HCT116 (cell line): ENCODE data around the gene DNASE2B. TPM values are rescaled to one million over a fixed set of nuclear protein-coding genes. Genes with fewer than 3 reads are reported as not detected.

Source experiments
- ATAC-seq: fragments of 200-7000 bp; cut with Tn5 transposase; 2 replicates; pipeline ENCODE4 v1.9.1; 2020; ENCODE audit warnings: mild to moderate bottlenecking, moderate library complexity
- BruUV-seq: library from RNA; stranded (reverse); fragments of 400-500 nt; replicated peaks from 2 replicates; lab custom pipeline; 2021; lab: Mats Ljungman, UMichigan
- CTCF ChIA-PET: fragments of 300-600 bp; sonication (Branson Sonifier 250); formaldehyde crosslinking; loops from one replicate; lab custom pipeline; 2021; ENCODE audit warnings: antibody characterized with exemption; lab: Charles Lee
- POLR2A ChIA-PET: fragments of 300-600, 350-600 bp; sonication (Branson Sonifier 250); formaldehyde crosslinking; loops from one replicate; lab custom pipeline; 2021; ENCODE audit warnings: antibody characterized with exemption; lab: Charles Lee
- RAD21 ChIA-PET, 2 experiments: fragments of 300-600 bp; sonication (Branson Sonifier 250); formaldehyde crosslinking; loops; one replicate each; lab custom pipeline; 2023; ENCODE audit warnings: low total read pairs in 2 of 2; ENCODE audit not compliant: uncharacterized antibody in 2 of 2, unreplicated experiment in 2 of 2, low non-redundant PET in 1 of 2; lab: Charles Lee
- DNase-seq: peaks from one replicate; pipeline ENCODE4 v3.0.0-alpha.2; 2010; ENCODE audit warnings: low read depth, low spot score
- H2AFZ ChIP-seq: fragments of 200-600 bp; shearing (Covaris generic), sonication (generic); 2 replicates; pipeline ENCODE4 v1.6.1; 2017; ENCODE audit warnings: low read depth, mixed run types, mixed read lengths, antibody characterized with exemption, low read length; ENCODE audit not compliant: poor library complexity, severe bottlenecking
- H3K27ac ChIP-seq: 2 replicates; pipeline ENCODE4 v1.5.1; 2012; ENCODE audit warnings: low read depth, low read length
- H3K27me3 ChIP-seq: fragments of 200-600 bp; sonication (generic); 2 replicates; pipeline ENCODE4 v1.6.1; 2016; ENCODE audit warnings: mixed run types, low read length, mixed read lengths; ENCODE audit not compliant: insufficient read depth
- H3K36me3 ChIP-seq, 2 experiments: fragments of 200-500 bp in 1 of 2; fragments of 200-600 bp in 1 of 2; sonication (Bioruptor generic) in 1 of 2; sonication (generic) in 1 of 2; 2 replicates each; pipeline versions ENCODE4 v1.5.1 to v1.6.1; 2014 to 2016; ENCODE audit warnings: low read length in 2 of 2, inconsistent platforms in 1 of 2, mixed read lengths in 1 of 2, mixed run types in 1 of 2; ENCODE audit not compliant: insufficient read depth in 2 of 2, control insufficient read depth in 1 of 2
- H3K4me1 ChIP-seq, 2 experiments: fragments of 200-600 bp in 1 of 2; sonication (generic) in 1 of 2; 2 replicates each; pipeline versions ENCODE4 v1.5.1 to v1.6.1; 2012 to 2017; ENCODE audit warnings: low read length in 2 of 2, inconsistent platforms in 1 of 2, mild to moderate bottlenecking in 1 of 2, mixed read lengths in 1 of 2, mixed run types in 1 of 2, moderate library complexity in 1 of 2; ENCODE audit not compliant: insufficient read depth in 2 of 2, control insufficient read depth in 1 of 2
- H3K4me2 ChIP-seq: fragments of 200-600 bp; sonication (generic); 2 replicates; pipeline ENCODE4 v1.6.1; 2017; ENCODE audit warnings: mixed run types, low read length, mixed read lengths
- H3K4me3 ChIP-seq, 2 experiments: fragments of 200-600 bp in 1 of 2; sonication (generic) in 1 of 2; replicated peaks in 1 of 2; 2 replicates each; pipeline ENCODE4 v1.5.1; 2011 to 2016; ENCODE audit warnings: low read length in 2 of 2, control low read depth in 1 of 2, low read depth in 1 of 2, mild to moderate bottlenecking in 1 of 2, mixed read lengths in 1 of 2, mixed run types in 1 of 2
- H3K79me2 ChIP-seq: fragments of 200-600 bp; sonication (generic); 2 replicates; pipeline ENCODE4 v1.6.1; 2017; ENCODE audit warnings: mild to moderate bottlenecking, mixed run types, low read length, moderate library complexity, mixed read lengths; ENCODE audit not compliant: insufficient read depth
- H3K9ac ChIP-seq: fragments of 200-600 bp; sonication (generic); 2 replicates; pipeline ENCODE4 v1.6.1; 2016; ENCODE audit warnings: low read length, mixed read lengths
- H3K9me2 ChIP-seq: fragments of 200-600 bp; sonication (generic), shearing (Covaris generic); 2 replicates; pipeline ENCODE4 v1.6.1; 2017; ENCODE audit warnings: mixed run types, mild to moderate bottlenecking, moderate library complexity; ENCODE audit not compliant: insufficient read depth
- H3K9me3 ChIP-seq, 2 experiments: fragments of 200-500 bp in 1 of 2; fragments of 200-600 bp in 1 of 2; sonication (Bioruptor generic) in 1 of 2; sonication (generic) in 1 of 2; 2 replicates each; pipeline ENCODE4 v1.6.1; 2014 to 2017; ENCODE audit warnings: low read length in 2 of 2, mixed read lengths in 2 of 2, inconsistent platforms in 1 of 2, low read depth in 1 of 2, mild to moderate bottlenecking in 1 of 2, mixed run types in 1 of 2, moderate library complexity in 1 of 2; ENCODE audit not compliant: control insufficient read depth in 1 of 2, insufficient read depth in 1 of 2
- H4K20me1 ChIP-seq: fragments of 200-600 bp; sonication (generic), shearing (Covaris generic); 2 replicates; pipeline ENCODE4 v1.6.1; 2017; ENCODE audit warnings: mixed run types, mild to moderate bottlenecking, moderate library complexity; ENCODE audit not compliant: insufficient read depth
- CEBPB ChIP-seq: IDR thresholded peaks from 2 replicates; pipeline ENCODE4 v1.6.1; 2012; ENCODE audit warnings: low read depth
- EGR1 ChIP-seq: IDR thresholded peaks from 2 replicates; pipeline ENCODE4 v1.6.1; 2012; ENCODE audit warnings: low read depth
- ELF1 ChIP-seq: IDR thresholded peaks from 2 replicates; pipeline ENCODE4 v1.6.1; 2012; ENCODE audit warnings: low read depth, borderline replicate concordance
- EZH2 ChIP-seq: fragments of 200-600 bp; sonication (generic); IDR thresholded peaks from 2 replicates; pipeline ENCODE4 v1.6.1; 2017; ENCODE audit warnings: antibody characterized with exemption, mixed run types
- EZH2phosphoT487 ChIP-seq: fragments of 200-600 bp; IDR thresholded peaks from 2 replicates; pipeline ENCODE4 v1.6.1; 2018; ENCODE audit warnings: antibody characterized with exemption, borderline replicate concordance
- FOSL1 ChIP-seq: IDR thresholded peaks from 2 replicates; pipeline ENCODE4 v1.6.1; 2012; ENCODE audit warnings: low read depth
- POLR2A ChIP-seq: IDR thresholded peaks from 2 replicates; pipeline ENCODE4 v1.7.0; 2011; ENCODE audit warnings: borderline replicate concordance; ENCODE audit not compliant: insufficient read depth, insufficient read length; ENCODE audit errors: extremely low read depth
- POLR2AphosphoS5 ChIP-seq: IDR thresholded peaks from 2 replicates; pipeline ENCODE4 v1.6.1; 2011; ENCODE audit warnings: mild to moderate bottlenecking, low read depth, low read length, moderate library complexity
- RAD21 ChIP-seq: IDR thresholded peaks from 2 replicates; pipeline ENCODE4 v1.6.1; 2012; ENCODE audit warnings: low read depth, mild to moderate bottlenecking
- SIN3A ChIP-seq: IDR thresholded peaks from 2 replicates; pipeline ENCODE4 v1.6.1; 2012; ENCODE audit warnings: low read depth
- SP1 ChIP-seq: IDR thresholded peaks from 2 replicates; pipeline ENCODE4 v1.6.1; 2012; ENCODE audit warnings: low read depth
- TCF7L2 ChIP-seq: IDR thresholded peaks from 2 replicates; pipeline ENCODE4 v1.7.0; 2011; ENCODE audit warnings: borderline replicate concordance, inconsistent platforms; ENCODE audit not compliant: insufficient read depth, insufficient read length; ENCODE audit errors: extremely low read depth
- ZFX ChIP-seq: fragments of 450-650 bp; IDR thresholded peaks from 2 replicates; pipeline ENCODE4 v1.6.1; 2017
- intact Hi-C: fragments of 100-400 bp; cut with micrococcal nuclease; formaldehyde crosslinking; loops from 2 replicates; pipeline ENCODE4 v1.10.0; 2022
- total RNA-seq: library from RNA; stranded (reverse); gene quantifications from one replicate; pipeline ENCODE4 v1.2.1, GENCODE V29; 2021; ENCODE audit not compliant: unreplicated experiment
- TF ChIP-seq, protein P1 (sequence below): IDR thresholded peaks from 2 replicates; pipeline ENCODE4 v1.6.1; 2012
- TF ChIP-seq, protein P2 (sequence below), 3 experiments: fragments of 200-600 bp in 1 of 3; sonication (generic) in 1 of 3; IDR thresholded peaks in 2 of 3; conservative IDR thresholded peaks in 1 of 3; 2 replicates each; pipeline ENCODE4 v1.5.1; 2012 to 2017; ENCODE audit warnings: low read depth in 2 of 3, low read length in 2 of 3, antibody characterized with exemption in 1 of 3, borderline replicate concordance in 1 of 3, control low read depth in 1 of 3, mild to moderate bottlenecking in 1 of 3, mixed read lengths in 1 of 3, mixed run types in 1 of 3, moderate library complexity in 1 of 3; ENCODE audit not compliant: insufficient read depth in 1 of 3
- TF ChIP-seq, protein P3 (sequence below): IDR thresholded peaks from 2 replicates; pipeline ENCODE4 v1.6.1; 2011; ENCODE audit warnings: mild to moderate bottlenecking, low read length, moderate library complexity; ENCODE audit not compliant: insufficient replicate concordance; ENCODE audit errors: extremely low read depth
- TF ChIP-seq, protein P4 (sequence below): IDR thresholded peaks from 2 replicates; pipeline ENCODE4 v1.6.1; 2012; ENCODE audit warnings: low read depth
- TF ChIP-seq, protein P5 (sequence below): IDR thresholded peaks from 2 replicates; pipeline ENCODE4 v1.6.1; 2012

Gene DNASE2B
- total RNA-seq, 1 experiment from 2014 or later: 0.42 TPM

DNA sequence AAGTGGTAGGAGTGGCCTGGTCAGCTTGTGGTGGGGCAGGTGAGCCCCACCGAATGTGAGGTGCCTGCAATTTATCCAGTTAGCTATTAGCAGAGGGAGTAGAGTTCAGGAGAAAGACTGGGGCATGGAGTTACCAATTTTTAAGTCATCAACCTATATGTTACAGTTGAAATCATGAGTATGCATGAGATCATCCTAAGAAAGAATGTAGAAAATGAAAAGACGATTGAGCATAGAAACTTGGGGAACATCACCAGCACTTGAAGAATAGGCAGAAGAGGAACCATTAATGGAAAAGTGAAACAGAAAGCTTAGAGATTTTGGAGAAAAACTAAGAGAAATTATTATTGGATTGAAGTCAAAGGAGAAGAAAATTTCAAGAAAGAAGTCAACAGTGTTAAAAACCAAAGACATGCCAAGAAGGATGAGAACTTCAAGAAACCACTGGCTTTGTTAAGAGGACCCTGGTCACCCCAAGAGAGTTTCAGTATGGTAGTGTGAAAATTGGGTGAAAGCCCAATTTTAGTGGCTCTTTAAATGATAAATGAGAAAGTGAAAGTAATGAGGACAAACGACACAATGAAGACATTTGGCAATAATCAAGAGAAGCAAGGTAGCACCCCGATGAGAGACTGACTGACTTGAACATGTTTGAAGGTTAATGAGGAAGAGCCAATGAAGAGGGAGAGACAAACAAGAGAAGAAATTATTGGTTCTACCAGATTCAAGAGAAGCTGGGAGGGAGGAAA, 36.7 kb downstream of the DNASE2B start:
- H3K79me2 ChIP-seq: no peaks in the 10 kb centered on the region
- H2AFZ ChIP-seq: peak overlapping the region; percentile 24
- H3K27ac ChIP-seq: peak overlapping the region; percentile 95
- peak; percentile 46 for ATAC-seq
- POLR2A ChIA-PET: interaction anchor here (1.0 to 1.3 kb wide), 3 partner anchors 8 to 86 kb away, joined by 3 to 4 read pairs (median 3); no protein-coding TSS in a partner anchor
- H3K4me1 ChIP-seq: peaks cover 41 to 58% of the 10 kb centered on the region in 2 experiments
- peak overlapping the region; percentile 63; the same call in 1 of the 2 replicates for H3K9ac ChIP-seq
- no peaks in the 10 kb centered on the region for H3K27me3 ChIP-seq
- peak overlapping the region; percentile 76 for H3K4me2 ChIP-seq
- CTCF ChIA-PET: interaction anchor here (0.9 to 4.0 kb wide), 3 partner anchors 181 to 293 kb away, joined by 3 to 29 read pairs (median 14); partner anchors contain the start of gene PRKACB
- RAD21 ChIA-PET: interaction anchor here in 1 of 2 experiments (1.1 to 2.0 kb wide), 3 partner anchors 170 to 294 kb away, joined by 3 to 7 read pairs (median 4); partner anchors contain the start of gene PRKACB
- peaks cover 0 to 5% of the 10 kb centered on the region in 2 experiments; a peak in 1 of 4 replicates for H3K9me3 ChIP-seq
- intact Hi-C loops: loop anchor here (2.0 to 5.0 kb wide), 4 partner anchors 88 to 502 kb away; no protein-coding TSS in a partner anchor
- no peaks in the 10 kb centered on the region for H3K9me2 ChIP-seq
- no peak for DNase-seq
- BruUV-seq: TSS peak; percentile 82
- peaks cover 0 to 7% of the 10 kb centered on the region in 2 experiments; a peak in 1 of 4 replicates for H3K36me3 ChIP-seq
- no peaks in the 10 kb centered on the region for H4K20me1 ChIP-seq
- H3K4me3 ChIP-seq: peak overlapping the region in 1 of 2 experiments; percentile 2; a peak in 1 of 4 replicates
- TF ChIP-seq TCF7L2 (no peak), CEBPB (no peak), POLR2AphosphoS5 (no peak), RAD21 (no peak), SP1 (no peak), SIN3A (no peak), EZH2phosphoT487 (no peak), ELF1 (no peak), EZH2 (no peak), ZFX (no peak), FOSL1 (no peak), POLR2A (no peak), EGR1 (no peak)
- TF ChIP-seq, protein P1, sequence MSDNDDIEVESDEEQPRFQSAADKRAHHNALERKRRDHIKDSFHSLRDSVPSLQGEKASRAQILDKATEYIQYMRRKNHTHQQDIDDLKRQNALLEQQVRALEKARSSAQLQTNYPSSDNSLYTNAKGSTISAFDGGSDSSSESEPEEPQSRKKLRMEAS: no peak
- TF ChIP-seq, protein P2, sequence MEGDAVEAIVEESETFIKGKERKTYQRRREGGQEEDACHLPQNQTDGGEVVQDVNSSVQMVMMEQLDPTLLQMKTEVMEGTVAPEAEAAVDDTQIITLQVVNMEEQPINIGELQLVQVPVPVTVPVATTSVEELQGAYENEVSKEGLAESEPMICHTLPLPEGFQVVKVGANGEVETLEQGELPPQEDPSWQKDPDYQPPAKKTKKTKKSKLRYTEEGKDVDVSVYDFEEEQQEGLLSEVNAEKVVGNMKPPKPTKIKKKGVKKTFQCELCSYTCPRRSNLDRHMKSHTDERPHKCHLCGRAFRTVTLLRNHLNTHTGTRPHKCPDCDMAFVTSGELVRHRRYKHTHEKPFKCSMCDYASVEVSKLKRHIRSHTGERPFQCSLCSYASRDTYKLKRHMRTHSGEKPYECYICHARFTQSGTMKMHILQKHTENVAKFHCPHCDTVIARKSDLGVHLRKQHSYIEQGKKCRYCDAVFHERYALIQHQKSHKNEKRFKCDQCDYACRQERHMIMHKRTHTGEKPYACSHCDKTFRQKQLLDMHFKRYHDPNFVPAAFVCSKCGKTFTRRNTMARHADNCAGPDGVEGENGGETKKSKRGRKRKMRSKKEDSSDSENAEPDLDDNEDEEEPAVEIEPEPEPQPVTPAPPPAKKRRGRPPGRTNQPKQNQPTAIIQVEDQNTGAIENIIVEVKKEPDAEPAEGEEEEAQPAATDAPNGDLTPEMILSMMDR (IDR thresholded peaks at IDR 0.05 in 2 of 3, conservative IDR thresholded peaks at IDR 0.05 in 1 of 3; ENCODE audit: borderline replicate concordance in 1 of 3, insufficient read depth in 1 of 3, low read depth in 2 of 3, low read length in 2 of 3): no peak
- TF ChIP-seq, protein P3, sequence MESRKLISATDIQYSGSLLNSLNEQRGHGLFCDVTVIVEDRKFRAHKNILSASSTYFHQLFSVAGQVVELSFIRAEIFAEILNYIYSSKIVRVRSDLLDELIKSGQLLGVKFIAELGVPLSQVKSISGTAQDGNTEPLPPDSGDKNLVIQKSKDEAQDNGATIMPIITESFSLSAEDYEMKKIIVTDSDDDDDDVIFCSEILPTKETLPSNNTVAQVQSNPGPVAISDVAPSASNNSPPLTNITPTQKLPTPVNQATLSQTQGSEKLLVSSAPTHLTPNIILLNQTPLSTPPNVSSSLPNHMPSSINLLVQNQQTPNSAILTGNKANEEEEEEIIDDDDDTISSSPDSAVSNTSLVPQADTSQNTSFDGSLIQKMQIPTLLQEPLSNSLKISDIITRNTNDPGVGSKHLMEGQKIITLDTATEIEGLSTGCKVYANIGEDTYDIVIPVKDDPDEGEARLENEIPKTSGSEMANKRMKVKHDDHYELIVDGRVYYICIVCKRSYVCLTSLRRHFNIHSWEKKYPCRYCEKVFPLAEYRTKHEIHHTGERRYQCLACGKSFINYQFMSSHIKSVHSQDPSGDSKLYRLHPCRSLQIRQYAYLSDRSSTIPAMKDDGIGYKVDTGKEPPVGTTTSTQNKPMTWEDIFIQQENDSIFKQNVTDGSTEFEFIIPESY: no peak
- TF ChIP-seq, protein P4, sequence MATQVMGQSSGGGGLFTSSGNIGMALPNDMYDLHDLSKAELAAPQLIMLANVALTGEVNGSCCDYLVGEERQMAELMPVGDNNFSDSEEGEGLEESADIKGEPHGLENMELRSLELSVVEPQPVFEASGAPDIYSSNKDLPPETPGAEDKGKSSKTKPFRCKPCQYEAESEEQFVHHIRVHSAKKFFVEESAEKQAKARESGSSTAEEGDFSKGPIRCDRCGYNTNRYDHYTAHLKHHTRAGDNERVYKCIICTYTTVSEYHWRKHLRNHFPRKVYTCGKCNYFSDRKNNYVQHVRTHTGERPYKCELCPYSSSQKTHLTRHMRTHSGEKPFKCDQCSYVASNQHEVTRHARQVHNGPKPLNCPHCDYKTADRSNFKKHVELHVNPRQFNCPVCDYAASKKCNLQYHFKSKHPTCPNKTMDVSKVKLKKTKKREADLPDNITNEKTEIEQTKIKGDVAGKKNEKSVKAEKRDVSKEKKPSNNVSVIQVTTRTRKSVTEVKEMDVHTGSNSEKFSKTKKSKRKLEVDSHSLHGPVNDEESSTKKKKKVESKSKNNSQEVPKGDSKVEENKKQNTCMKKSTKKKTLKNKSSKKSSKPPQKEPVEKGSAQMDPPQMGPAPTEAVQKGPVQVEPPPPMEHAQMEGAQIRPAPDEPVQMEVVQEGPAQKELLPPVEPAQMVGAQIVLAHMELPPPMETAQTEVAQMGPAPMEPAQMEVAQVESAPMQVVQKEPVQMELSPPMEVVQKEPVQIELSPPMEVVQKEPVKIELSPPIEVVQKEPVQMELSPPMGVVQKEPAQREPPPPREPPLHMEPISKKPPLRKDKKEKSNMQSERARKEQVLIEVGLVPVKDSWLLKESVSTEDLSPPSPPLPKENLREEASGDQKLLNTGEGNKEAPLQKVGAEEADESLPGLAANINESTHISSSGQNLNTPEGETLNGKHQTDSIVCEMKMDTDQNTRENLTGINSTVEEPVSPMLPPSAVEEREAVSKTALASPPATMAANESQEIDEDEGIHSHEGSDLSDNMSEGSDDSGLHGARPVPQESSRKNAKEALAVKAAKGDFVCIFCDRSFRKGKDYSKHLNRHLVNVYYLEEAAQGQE: no peak
- TF ChIP-seq, protein P5, sequence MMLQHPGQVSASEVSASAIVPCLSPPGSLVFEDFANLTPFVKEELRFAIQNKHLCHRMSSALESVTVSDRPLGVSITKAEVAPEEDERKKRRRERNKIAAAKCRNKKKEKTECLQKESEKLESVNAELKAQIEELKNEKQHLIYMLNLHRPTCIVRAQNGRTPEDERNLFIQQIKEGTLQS: no peak
